ENCODE results near the gene MOGAT1. TPM values are rescaled to one million over a fixed set of nuclear protein-coding genes. Genes with fewer than 3 reads are reported as not detected.

Gene MOGAT1
- total RNA-seq, 1 donor, result not detected

DNA sequence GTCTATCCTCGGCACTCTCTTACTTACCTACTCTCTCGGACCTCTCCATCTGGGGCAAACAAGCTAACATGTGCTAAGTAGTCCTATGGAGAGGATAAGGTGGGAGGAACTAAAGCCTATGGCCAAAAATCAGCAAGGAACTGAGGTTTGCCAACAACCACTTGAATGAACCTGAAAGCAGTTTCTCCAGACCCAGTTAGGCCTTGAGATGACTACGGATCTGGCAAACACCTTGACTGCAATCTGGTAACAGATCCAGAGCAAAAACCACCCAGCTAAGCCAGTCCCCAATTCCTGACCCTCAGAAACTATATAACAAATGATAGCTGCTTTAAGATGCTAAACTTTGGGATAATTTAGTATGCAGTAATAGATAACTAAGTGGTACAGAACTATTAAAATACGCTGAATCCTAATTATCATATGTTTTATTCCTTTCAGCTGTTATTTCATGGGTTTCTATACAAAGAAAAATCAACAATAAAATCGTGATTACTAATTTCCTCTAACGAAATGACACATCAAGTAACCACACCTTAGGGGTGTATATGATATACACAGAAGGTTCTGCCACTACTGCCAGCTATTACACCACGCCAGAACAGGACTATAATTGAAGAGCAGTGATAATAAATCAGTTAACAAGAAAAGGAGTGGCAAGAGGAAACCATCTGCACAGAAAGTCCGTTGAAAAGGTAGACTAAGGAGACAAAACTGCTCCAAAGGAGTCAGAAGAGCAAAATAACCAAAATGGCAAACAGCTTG is 18.8 kb upstream of the MOGAT1 start:
- peaks cover 73% of the 10 kb centered on the region for H3K79me2 ChIP-seq (ENCODE audit: insufficient read depth, low read length)
- H2AFZ ChIP-seq (ENCODE audit: low read length), result no peak overlapping the region
- no peak overlapping the region for H3K4me2 ChIP-seq (ENCODE audit: insufficient read depth, low read length)
- peaks cover 12% of the 10 kb centered on the region for H3K4me1 ChIP-seq (ENCODE audit: insufficient read depth, low read length)
- peaks cover 4% of the 10 kb centered on the region for H4K20me1 ChIP-seq (ENCODE audit: insufficient read depth, low read length)
- TF ChIP-seq CTCF (IDR thresholded peaks at IDR 0.05; ENCODE audit: extremely low read depth, low read depth, low read length), result no peak
- no peak overlapping the region for H3K4me3 ChIP-seq (ENCODE audit: insufficient read depth, low read length)
- peaks cover 7% of the 10 kb centered on the region for H3K36me3 ChIP-seq (ENCODE audit: insufficient read depth, low read length)
- H3K27ac ChIP-seq (ENCODE audit: low read depth, low read length), result no peak overlapping the region
- no peak for DNase-seq (ENCODE audit: insufficient read length, low spot score, missing footprints)
- no peaks in the 10 kb centered on the region for H3K27me3 ChIP-seq (ENCODE audit: insufficient read depth, low read length)
- H3K9me3 ChIP-seq (ENCODE audit: low read depth, low read length), result no peaks in the 10 kb centered on the region

DNA sequence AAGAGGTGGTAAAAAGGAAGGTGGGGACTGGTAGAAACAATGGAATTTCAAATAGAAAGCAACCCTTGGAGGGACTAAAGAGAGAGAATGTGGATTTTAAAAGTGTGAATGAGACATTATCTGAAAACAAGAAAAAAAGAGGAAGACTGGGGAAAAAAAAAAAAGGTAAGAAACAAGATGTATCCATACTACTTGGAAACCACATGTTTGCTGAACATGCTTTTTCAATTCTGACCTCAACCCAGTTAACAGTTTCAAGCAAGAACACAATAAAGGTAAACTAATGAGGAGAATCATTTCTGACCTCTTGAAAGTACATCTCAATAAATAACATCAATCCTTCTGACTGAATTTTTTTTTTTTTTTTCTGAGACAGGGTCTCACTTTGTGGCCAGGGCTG is 18.2 kb upstream of the MOGAT1 start:
- H3K79me2 ChIP-seq (ENCODE audit: insufficient read depth, low read length), result peaks cover 73% of the 10 kb centered on the region
- DNase-seq (ENCODE audit: insufficient read length, low spot score, missing footprints), result no peak
- H3K27ac ChIP-seq (ENCODE audit: low read depth, low read length), result no peak overlapping the region
- H3K4me1 ChIP-seq (ENCODE audit: insufficient read depth, low read length), result peaks cover 12% of the 10 kb centered on the region
- H3K36me3 ChIP-seq (ENCODE audit: insufficient read depth, low read length), result peaks cover 1% of the 10 kb centered on the region
- peaks cover 4% of the 10 kb centered on the region for H4K20me1 ChIP-seq (ENCODE audit: insufficient read depth, low read length)
- TF ChIP-seq CTCF (IDR thresholded peaks at IDR 0.05; ENCODE audit: extremely low read depth, low read depth, low read length), result no peak
- no peak overlapping the region for H3K4me3 ChIP-seq (ENCODE audit: insufficient read depth, low read length)
- no peak overlapping the region for H3K4me2 ChIP-seq (ENCODE audit: insufficient read depth, low read length)
- H2AFZ ChIP-seq (ENCODE audit: low read length), result no peak overlapping the region
- no peaks in the 10 kb centered on the region for H3K9me3 ChIP-seq (ENCODE audit: low read depth, low read length)
- H3K27me3 ChIP-seq (ENCODE audit: insufficient read depth, low read length), result no peaks in the 10 kb centered on the region

GRCh38 chr2:222655787-222656525 is 15.5 kb upstream of the MOGAT1 start, which contains the start of gene FARSB:
TSS of gene FARSB (minus strand) at chr2:222656092. CDS start at chr2:222656073, 19 bp downstream.
- H3K79me2 ChIP-seq (ENCODE audit: insufficient read depth, low read length), result peaks cover 55% of the 10 kb centered on the region

More at GRCh38 chr2:222655787-222656525, 15.5 kb upstream of the MOGAT1 start, which contains the start of gene FARSB:
- DNase-seq (ENCODE audit: insufficient read length, low spot score, missing footprints), result peak; percentile 96
- no peaks in the 10 kb centered on the region for H3K27me3 ChIP-seq (ENCODE audit: insufficient read depth, low read length)
- H3K9me3 ChIP-seq (ENCODE audit: low read depth, low read length), result no peaks in the 10 kb centered on the region
- peak within 1 kb of the TSS; percentile 98 for H3K27ac ChIP-seq (ENCODE audit: low read depth, low read length)
- H4K20me1 ChIP-seq (ENCODE audit: insufficient read depth, low read length), result peaks cover 4% of the 10 kb centered on the region
- H3K4me1 ChIP-seq (ENCODE audit: insufficient read depth, low read length), result peaks cover 12% of the 10 kb centered on the region
- peak within 1 kb of the TSS; percentile 88 for H2AFZ ChIP-seq (ENCODE audit: low read length)
- peak within 1 kb of the TSS; percentile 93 for H3K4me2 ChIP-seq (ENCODE audit: insufficient read depth, low read length)
- H3K4me3 ChIP-seq (ENCODE audit: insufficient read depth, low read length), result peak within 1 kb of the TSS; percentile 94
- no peaks in the 10 kb centered on the region for H3K36me3 ChIP-seq (ENCODE audit: insufficient read depth, low read length)
- TF ChIP-seq CTCF (IDR thresholded peaks at IDR 0.05; ENCODE audit: extremely low read depth, low read depth, low read length), result no peak

Measured in osteoblast (primary cell).